OCI-LY1 (cell line): ENCODE results near the gene CPEB4.

Source experiments
- H2AFZ ChIP-seq: fragments of 200-600 bp; sonication (generic), shearing (Covaris generic); 2 replicates; pipeline ENCODE4 v1.6.0; 2014; ENCODE audit warnings: antibody characterized with exemption, mild to moderate bottlenecking, low read length
- H3F3A ChIP-seq: fragments of 200-600 bp; sonication (generic), shearing (Covaris generic); 2 replicates; pipeline ENCODE4 v1.6.0; 2014; ENCODE audit warnings: mild to moderate bottlenecking, antibody characterized with exemption, low read length, moderate library complexity; ENCODE audit not compliant: insufficient read depth
- H3K27ac ChIP-seq: fragments of 200-600 bp; sonication (generic); 2 replicates; pipeline ENCODE4 v1.5.1; 2014; ENCODE audit warnings: low read length, mixed run types, mild to moderate bottlenecking, low read depth; ENCODE audit not compliant: poor library complexity, severe bottlenecking
- H3K27me3 ChIP-seq: fragments of 200-600 bp; sonication (generic); 2 replicates; pipeline ENCODE4 v1.6.0; 2014; ENCODE audit warnings: antibody characterized with exemption, mild to moderate bottlenecking, low read length, moderate library complexity; ENCODE audit not compliant: insufficient read depth
- H3K36me3 ChIP-seq: fragments of 200-600 bp; sonication (generic); 2 replicates; pipeline ENCODE4 v1.6.1; 2014; ENCODE audit warnings: mild to moderate bottlenecking, antibody characterized with exemption, low read length, moderate library complexity, mixed read lengths; ENCODE audit not compliant: insufficient read depth
- H3K4me1 ChIP-seq: fragments of 200-600 bp; sonication (generic); 2 replicates; pipeline ENCODE4 v1.5.1; 2014; ENCODE audit warnings: mild to moderate bottlenecking, low read length, moderate library complexity; ENCODE audit not compliant: insufficient read depth, severe bottlenecking
- H3K4me2 ChIP-seq: fragments of 200-600 bp; sonication (generic), shearing (Covaris generic); 2 replicates; pipeline ENCODE4 v1.6.1; 2014; ENCODE audit warnings: low read length
- H3K4me3 ChIP-seq: fragments of 200-600 bp; sonication (generic); 2 replicates; pipeline ENCODE4 v1.5.1; 2014; ENCODE audit warnings: low read length, low read depth, mild to moderate bottlenecking, mixed read lengths; ENCODE audit not compliant: poor library complexity, severe bottlenecking
- H3K79me2 ChIP-seq: fragments of 200-600 bp; shearing (Covaris generic); 2 replicates; pipeline ENCODE4 v1.6.1; 2016; ENCODE audit warnings: mixed run types, low read length, mixed read lengths; ENCODE audit not compliant: insufficient read depth
- H3K9ac ChIP-seq: fragments of 200-600 bp; sonication (generic), shearing (Covaris generic); 2 replicates; pipeline ENCODE4 v1.6.1; 2014; ENCODE audit warnings: mild to moderate bottlenecking, low read length, mixed read lengths
- H3K9me2 ChIP-seq: fragments of 200-600 bp; sonication (generic), shearing (Covaris generic); 2 replicates; pipeline ENCODE4 v1.6.1; 2014; ENCODE audit warnings: low read depth, mild to moderate bottlenecking, low read length, mixed read lengths
- H3K9me3 ChIP-seq: fragments of 200-600 bp; shearing (Covaris generic); 2 replicates; pipeline ENCODE4 v1.6.1; 2014; ENCODE audit warnings: low read length, mixed read lengths
- H4K20me1 ChIP-seq: fragments of 200-600 bp; sonication (generic), shearing (Covaris generic); 2 replicates; pipeline ENCODE4 v1.6.0; 2016; ENCODE audit warnings: mild to moderate bottlenecking, low read length; ENCODE audit not compliant: insufficient read depth
- CTCF ChIP-seq: fragments of 200-600 bp; sonication (generic), shearing (Covaris generic); IDR thresholded peaks from 2 replicates; pipeline ENCODE4 v1.5.1; 2017; ENCODE audit warnings: mild to moderate bottlenecking, antibody characterized with exemption, low read length, moderate library complexity, mixed read lengths
- EZH2 ChIP-seq: fragments of 200-600 bp; sonication (generic), shearing (Covaris generic); IDR thresholded peaks from 2 replicates; pipeline ENCODE4 v1.8.0; 2017; ENCODE audit warnings: borderline replicate concordance, mixed run types, mild to moderate bottlenecking, antibody characterized with exemption, low read length, moderate library complexity, mixed read lengths

Gene CPEB4

DNA sequence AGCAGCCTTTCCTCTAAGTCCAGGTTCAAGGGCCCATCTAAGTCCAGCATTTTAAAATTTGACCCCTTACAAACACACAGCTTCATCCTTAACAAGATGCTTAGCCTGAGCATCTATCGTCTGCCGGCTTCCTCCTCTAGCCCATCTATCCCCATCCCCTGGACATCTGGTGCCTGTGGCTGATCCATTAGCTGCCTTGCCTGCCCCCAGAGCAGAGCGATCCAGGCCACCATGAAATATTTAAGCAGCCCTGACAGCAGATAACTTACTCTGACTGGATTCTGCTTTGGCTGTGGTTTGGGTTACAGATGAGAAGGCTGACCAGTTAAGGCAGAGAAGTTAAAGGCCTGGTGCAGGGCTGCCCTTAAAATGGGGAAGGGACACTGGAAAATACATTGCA, 30.9 kb upstream of the CPEB4 start:
- no peaks in the 10 kb centered on the region for H3K36me3 ChIP-seq
- no peaks in the 10 kb centered on the region for H3K9me3 ChIP-seq
- H2AFZ ChIP-seq, result no peak overlapping the region
- H3K9ac ChIP-seq, result no peak overlapping the region
- no peaks in the 10 kb centered on the region for H4K20me1 ChIP-seq
- no peaks in the 10 kb centered on the region for H3K9me2 ChIP-seq
- H3K4me2 ChIP-seq, result no peak overlapping the region
- no peaks in the 10 kb centered on the region for H3K79me2 ChIP-seq
- H3F3A ChIP-seq, result no peaks in the 10 kb centered on the region
- H3K27ac ChIP-seq, result no peak overlapping the region
- no peak for TF ChIP-seq CTCF
- TF ChIP-seq EZH2, result no peak
- H3K4me3 ChIP-seq, result no peak overlapping the region
- H3K4me1 ChIP-seq, result peaks cover 8% of the 10 kb centered on the region
- H3K27me3 ChIP-seq, result peaks cover 7% of the 10 kb centered on the region; the same call in 1 of the 2 replicates

GRCh38 chr5:173858021-173858669, 30.0 kb upstream of the CPEB4 start:
- TF ChIP-seq EZH2, result no peak
- no peak for TF ChIP-seq CTCF
- no peak overlapping the region for H3K27ac ChIP-seq
- no peak overlapping the region for H3K4me3 ChIP-seq
- H3K9ac ChIP-seq, result no peak overlapping the region
- H3K9me3 ChIP-seq, result no peaks in the 10 kb centered on the region
- no peak overlapping the region for H2AFZ ChIP-seq
- peaks cover 8% of the 10 kb centered on the region for H3K4me1 ChIP-seq
- H3K4me2 ChIP-seq, result no peak overlapping the region
- H3K27me3 ChIP-seq, result 0 out of 2 replicates have a peak, but pooled peaks cover 4% of the 10 kb centered on the region
- H3K9me2 ChIP-seq, result no peaks in the 10 kb centered on the region
- H3F3A ChIP-seq, result no peaks in the 10 kb centered on the region
- no peaks in the 10 kb centered on the region for H3K36me3 ChIP-seq
- H3K79me2 ChIP-seq, result no peaks in the 10 kb centered on the region
- no peaks in the 10 kb centered on the region for H4K20me1 ChIP-seq

DNA sequence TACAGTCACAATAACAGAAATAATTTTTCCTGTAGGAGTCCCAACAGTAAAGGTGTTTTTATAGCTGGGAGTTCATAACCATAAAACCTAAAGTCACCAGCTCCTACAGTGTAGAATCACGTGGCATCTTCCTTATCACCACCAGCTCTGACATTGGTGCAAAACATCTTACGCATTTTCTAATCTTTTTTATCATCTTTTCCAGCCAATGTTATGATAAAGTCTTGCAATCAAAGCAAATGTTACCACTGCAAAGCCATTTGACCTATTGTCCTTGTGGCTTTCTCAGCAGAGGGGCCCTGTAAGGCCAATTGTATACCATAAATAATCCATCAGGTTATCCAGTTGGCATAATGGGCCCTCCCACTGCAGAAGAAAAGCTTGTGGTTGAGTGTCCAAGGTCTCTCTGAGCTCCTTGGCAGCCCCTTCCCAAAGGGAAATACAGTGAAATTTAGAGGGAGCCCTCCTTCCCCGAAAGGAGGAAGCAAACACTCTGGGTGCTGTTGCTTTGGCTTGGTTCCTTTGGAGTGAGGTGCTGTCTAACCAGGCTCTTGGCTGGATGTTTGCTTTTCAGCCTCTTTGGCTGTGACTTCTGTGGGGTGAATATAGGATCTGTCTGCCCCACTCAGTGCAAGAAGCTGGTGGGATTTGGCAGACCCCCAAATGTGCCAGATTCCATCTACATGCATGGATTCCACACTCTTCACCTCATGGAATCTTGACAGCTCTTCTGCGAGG, 29.3 kb upstream of the CPEB4 start:
- H3K9ac ChIP-seq, result no peak overlapping the region
- H3K27me3 ChIP-seq, result no peaks in the 10 kb centered on the region
- H3K79me2 ChIP-seq, result no peaks in the 10 kb centered on the region
- H3K4me3 ChIP-seq, result no peak overlapping the region
- no peak overlapping the region for H3K27ac ChIP-seq
- peaks cover 8% of the 10 kb centered on the region for H3K4me1 ChIP-seq
- TF ChIP-seq EZH2 (no peak), CTCF (no peak)
- no peaks in the 10 kb centered on the region for H3F3A ChIP-seq
- no peak overlapping the region for H3K4me2 ChIP-seq
- no peak overlapping the region for H2AFZ ChIP-seq
- H4K20me1 ChIP-seq, result no peaks in the 10 kb centered on the region
- H3K9me3 ChIP-seq, result no peaks in the 10 kb centered on the region
- no peaks in the 10 kb centered on the region for H3K36me3 ChIP-seq
- no peaks in the 10 kb centered on the region for H3K9me2 ChIP-seq
